OCI-LY7 (cell line): Measurements from ENCODE around the gene MYBBP1A.

Experiments
- EZH2phosphoT487 ChIP-seq: fragments of 200-600 bp; sonication (generic); IDR thresholded peaks from 2 replicates; pipeline ENCODE4 v1.6.1; 2018; ENCODE audit warnings: low read depth, borderline replicate concordance, mild to moderate bottlenecking, mixed run types, antibody characterized with exemption, low read length, moderate library complexity, mixed read lengths
- TF ChIP-seq, protein P1 (sequence below): fragments of 200-600 bp; sonication (generic); conservative IDR thresholded peaks from 2 replicates; pipeline ENCODE4 v1.5.1; 2014; ENCODE audit warnings: mild to moderate bottlenecking, antibody characterized with exemption, low read length, moderate library complexity, mixed read lengths

DNA sequence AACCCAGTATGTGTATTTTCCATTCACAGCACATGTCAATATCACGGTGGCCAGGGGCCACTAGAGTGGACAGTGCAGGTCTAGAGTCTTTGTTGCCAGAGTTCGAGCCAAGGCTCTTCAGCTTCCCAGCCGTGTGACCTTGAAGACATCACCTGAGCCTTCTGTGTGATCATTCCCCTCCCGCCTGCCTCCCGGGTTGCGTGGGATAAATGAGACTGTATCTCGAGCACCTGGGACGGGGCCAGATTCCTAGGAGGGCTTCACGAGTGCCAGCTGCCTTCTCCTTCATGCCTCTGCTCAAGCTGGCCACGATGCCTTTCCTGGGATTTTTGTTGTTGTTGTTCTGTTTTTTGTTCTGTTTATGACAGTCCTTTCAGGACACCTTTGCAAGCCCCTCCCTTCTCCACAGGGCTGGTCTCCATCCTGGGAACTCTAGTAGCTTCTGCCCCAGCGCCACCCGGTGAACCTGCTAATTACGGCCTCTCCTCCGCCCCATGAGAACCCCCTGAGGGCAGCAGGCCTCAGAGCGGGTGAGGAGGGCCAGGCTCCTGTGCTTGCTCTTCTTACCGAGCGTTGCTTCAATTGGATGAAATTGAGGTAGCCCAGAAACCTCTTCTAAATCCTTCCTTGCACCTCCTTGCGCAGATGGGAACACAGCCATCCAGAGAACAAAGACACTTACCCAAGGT lies 52.6 kb downstream of the MYBBP1A start:
- TF ChIP-seq EZH2phosphoT487, result no peak
- TF ChIP-seq, protein P1, sequence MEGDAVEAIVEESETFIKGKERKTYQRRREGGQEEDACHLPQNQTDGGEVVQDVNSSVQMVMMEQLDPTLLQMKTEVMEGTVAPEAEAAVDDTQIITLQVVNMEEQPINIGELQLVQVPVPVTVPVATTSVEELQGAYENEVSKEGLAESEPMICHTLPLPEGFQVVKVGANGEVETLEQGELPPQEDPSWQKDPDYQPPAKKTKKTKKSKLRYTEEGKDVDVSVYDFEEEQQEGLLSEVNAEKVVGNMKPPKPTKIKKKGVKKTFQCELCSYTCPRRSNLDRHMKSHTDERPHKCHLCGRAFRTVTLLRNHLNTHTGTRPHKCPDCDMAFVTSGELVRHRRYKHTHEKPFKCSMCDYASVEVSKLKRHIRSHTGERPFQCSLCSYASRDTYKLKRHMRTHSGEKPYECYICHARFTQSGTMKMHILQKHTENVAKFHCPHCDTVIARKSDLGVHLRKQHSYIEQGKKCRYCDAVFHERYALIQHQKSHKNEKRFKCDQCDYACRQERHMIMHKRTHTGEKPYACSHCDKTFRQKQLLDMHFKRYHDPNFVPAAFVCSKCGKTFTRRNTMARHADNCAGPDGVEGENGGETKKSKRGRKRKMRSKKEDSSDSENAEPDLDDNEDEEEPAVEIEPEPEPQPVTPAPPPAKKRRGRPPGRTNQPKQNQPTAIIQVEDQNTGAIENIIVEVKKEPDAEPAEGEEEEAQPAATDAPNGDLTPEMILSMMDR, result no peak
